Endothelial cell of umbilical vein (primary cell): Measurements from ENCODE around the gene ATXN10.

Experiments used
- EZH2 ChIP-seq: IDR thresholded peaks from 2 replicates; pipeline ENCODE4 v1.6.1; 2012; ENCODE audit warnings: borderline replicate concordance, low read depth, mild to moderate bottlenecking, moderate library complexity, low read length, inconsistent platforms; ENCODE audit not compliant: severe bottlenecking
- MYC ChIP-seq: IDR thresholded peaks from one replicate; pipeline ENCODE4 v1.6.1; 2011; ENCODE audit warnings: mild to moderate bottlenecking, low read depth, low read length
- POLR2A ChIP-seq: IDR thresholded peaks from 2 replicates; pipeline ENCODE4 v1.6.1; 2012; ENCODE audit warnings: low read depth, mild to moderate bottlenecking, control low read depth, low read length
- POLR2AphosphoS5 ChIP-seq: IDR thresholded peaks from 2 replicates; pipeline ENCODE4 v1.6.1; 2012; ENCODE audit warnings: low read depth, mild to moderate bottlenecking, control low read depth, low read length, moderate library complexity; ENCODE audit not compliant: insufficient read depth
- TF ChIP-seq, protein P1 (sequence below), 2 donors: IDR thresholded peaks; 1 replicate in 1 of 2; 2 replicates in 1 of 2; pipeline ENCODE4 v1.5.1; 2011; ENCODE audit warnings: low read length in 2 of 2, mild to moderate bottlenecking in 2 of 2, moderate library complexity in 2 of 2, control low read depth in 1 of 2, inconsistent platforms in 1 of 2, low read depth in 1 of 2; ENCODE audit not compliant: insufficient read depth in 1 of 2; ENCODE audit errors: extremely low read depth in 1 of 2

DNA sequence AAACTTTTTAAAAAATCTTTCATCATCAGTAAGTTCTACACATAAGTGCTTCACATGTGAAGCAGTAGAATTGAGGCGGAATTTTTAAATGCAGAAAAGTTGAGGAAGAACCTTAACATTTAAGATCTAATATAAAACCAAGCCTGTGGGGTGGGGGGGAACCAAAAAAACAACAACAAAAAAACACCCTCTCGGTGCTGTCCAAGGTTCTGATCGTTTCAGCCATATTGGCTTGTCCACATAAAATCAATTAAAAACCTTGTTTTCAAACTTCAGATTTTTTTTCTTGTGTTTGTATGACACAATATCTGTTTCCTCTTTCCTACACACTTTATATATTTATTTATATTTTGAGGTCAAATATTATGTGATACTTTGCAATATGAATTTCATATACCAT is 175.3 kb downstream of the ATXN10 start:
- TF ChIP-seq, protein P1, sequence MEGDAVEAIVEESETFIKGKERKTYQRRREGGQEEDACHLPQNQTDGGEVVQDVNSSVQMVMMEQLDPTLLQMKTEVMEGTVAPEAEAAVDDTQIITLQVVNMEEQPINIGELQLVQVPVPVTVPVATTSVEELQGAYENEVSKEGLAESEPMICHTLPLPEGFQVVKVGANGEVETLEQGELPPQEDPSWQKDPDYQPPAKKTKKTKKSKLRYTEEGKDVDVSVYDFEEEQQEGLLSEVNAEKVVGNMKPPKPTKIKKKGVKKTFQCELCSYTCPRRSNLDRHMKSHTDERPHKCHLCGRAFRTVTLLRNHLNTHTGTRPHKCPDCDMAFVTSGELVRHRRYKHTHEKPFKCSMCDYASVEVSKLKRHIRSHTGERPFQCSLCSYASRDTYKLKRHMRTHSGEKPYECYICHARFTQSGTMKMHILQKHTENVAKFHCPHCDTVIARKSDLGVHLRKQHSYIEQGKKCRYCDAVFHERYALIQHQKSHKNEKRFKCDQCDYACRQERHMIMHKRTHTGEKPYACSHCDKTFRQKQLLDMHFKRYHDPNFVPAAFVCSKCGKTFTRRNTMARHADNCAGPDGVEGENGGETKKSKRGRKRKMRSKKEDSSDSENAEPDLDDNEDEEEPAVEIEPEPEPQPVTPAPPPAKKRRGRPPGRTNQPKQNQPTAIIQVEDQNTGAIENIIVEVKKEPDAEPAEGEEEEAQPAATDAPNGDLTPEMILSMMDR (IDR thresholded peaks at IDR 0.05; ENCODE audit: extremely low read depth in 1 of 2, insufficient read depth in 1 of 2, low read depth in 1 of 2, low read length in 2 of 2), result no peak
- TF ChIP-seq EZH2 (no peak), MYC (no peak), POLR2AphosphoS5 (no peak), POLR2A (no peak)
